Fibroblast of skin of left biceps (primary cell): ENCODE results near the gene ACE.

Experiments used
- DNase-seq, 2 experiments: peaks; one replicate each; pipeline ENCODE4 v3.0.0-alpha.2; 2013; ENCODE audit warnings: low read depth in 2 of 2

ACE gene

DNA sequence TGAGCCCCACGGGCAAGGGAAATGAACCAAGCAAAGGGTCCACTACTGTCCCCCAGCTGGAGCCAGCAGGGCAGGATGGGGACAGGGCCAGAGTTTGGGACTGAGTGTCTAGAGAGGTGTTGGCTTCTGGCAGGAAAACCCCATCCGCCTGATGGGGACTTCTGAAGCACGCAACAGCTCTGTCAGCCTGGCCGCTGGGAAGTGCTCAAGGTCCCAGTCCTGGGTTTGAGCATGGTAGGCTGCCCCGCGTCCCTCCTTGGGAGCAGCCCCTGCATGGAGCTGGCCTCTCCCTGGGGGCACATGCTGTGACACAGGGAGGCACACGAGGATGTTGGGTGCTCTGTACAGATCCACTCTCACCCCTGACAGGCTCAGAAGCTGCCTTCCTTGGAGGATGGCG lies 14.6 kb downstream of the ACE start:
- DNase-seq: no peak

DNA sequence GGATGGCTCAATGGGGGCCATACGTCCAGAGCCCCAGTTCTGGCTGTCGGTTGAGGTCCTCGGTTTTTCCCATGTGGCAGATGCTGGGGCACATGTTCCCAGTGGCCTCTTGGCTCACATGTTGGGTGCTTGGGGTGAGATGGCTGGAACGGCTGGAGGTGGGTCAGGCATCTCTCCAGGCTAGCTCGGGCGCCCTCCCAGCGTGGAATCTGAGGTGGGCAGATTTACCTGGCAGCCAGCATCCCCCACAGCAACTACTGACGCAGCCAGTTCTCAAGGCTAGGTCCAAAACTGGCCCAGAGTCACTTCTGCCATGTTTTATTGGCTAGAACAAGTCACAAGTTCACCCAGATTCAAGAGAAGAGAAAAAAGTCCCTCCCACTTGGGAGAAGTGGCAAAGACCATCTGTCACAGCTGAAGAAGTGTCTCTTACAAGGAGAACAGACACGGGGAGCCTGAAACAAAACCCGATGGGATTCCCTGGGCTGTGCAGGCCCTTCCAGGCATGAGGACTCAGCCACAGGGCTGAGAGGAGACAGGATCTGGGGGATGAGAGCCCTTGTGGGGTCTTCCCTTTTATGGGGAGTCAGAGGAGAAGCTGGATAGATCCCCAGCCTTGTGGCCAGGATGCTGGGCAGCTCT lies 15.2 kb downstream of the ACE start:
- no peak for DNase-seq

DNA sequence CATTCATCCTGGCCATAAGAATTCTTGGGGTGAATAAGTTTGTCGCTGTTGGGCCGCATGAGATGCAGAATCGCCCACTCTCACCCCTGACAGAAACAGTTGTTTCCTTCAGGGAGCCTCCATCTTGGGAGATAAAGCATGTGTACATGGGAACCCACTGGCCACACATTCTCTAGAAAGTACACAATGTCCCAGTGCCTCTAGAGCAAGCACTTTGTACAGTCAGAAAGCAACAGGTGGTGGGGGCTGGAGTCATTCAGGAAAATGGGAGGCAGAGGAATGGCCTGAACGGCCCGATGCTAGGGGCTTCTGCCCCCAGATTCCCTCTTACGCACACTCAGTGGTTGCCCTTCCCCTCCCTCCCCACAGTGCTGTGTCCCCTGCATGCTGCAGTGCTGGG lies 16.1 kb downstream of the ACE start:
- no peak for DNase-seq

DNA sequence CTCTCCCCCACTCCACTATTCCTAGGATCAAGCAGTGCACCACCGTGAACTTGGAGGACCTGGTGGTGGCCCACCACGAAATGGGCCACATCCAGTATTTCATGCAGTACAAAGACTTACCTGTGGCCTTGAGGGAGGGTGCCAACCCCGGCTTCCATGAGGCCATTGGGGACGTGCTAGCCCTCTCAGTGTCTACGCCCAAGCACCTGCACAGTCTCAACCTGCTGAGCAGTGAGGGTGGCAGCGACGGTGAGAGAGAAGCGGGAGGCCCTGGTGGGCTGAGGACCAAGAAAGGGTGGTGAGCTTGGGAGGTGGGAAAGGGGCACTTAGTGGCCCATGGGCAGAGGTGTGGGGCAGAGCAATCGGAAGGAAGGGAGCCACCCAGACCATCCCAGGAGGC lies 16.6 kb downstream of the ACE start:
- no peak for DNase-seq

DNA sequence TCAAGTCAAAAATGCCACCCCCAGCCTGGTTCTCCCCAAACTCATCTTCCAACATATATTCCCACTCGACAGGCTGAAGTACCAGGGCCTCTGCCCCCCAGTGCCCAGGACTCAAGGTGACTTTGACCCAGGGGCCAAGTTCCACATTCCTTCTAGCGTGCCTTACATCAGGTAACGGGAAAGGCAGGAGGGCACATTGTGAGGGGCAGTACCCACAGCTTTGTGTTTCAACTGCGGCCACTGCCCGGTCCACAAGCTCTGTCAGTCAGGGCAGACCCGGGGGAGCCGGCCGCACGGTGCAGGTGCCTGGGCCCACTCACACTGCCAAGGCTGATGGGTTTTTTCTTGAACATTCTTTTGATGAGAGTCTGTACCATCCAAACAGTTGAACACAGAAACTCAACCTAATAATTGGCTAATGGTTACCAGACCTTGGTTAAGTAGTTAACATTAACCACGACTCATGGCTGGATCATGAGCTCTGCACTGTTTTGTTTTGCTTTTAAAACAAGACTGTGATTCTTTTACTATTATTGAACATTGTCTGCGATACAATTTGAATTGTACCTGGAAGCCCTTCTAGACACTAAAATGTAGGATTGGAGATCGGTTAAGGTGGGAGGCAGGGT lies 17.6 kb downstream of the ACE start:
- no peak for DNase-seq

DNA sequence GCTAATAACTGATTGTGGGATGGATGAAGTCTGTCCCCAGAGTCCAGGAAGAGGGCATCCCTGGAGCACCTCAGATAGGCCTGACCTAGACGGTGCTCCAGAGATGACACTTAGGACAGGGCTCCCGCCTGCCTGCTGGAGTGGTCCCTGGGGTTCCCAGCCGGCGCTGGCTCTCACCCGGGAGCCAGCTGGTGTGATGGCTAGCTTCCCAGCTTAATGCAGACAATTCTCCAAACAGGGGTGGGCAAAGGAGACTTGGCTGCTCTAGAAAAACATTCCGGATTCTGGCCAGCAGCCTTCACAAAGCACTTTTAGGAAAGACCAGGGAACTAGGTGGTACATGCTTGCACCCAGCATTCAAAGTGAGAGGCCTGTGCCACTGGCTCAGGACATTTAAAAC lies 18.6 kb downstream of the ACE start:
- DNase-seq: no peak

DNA sequence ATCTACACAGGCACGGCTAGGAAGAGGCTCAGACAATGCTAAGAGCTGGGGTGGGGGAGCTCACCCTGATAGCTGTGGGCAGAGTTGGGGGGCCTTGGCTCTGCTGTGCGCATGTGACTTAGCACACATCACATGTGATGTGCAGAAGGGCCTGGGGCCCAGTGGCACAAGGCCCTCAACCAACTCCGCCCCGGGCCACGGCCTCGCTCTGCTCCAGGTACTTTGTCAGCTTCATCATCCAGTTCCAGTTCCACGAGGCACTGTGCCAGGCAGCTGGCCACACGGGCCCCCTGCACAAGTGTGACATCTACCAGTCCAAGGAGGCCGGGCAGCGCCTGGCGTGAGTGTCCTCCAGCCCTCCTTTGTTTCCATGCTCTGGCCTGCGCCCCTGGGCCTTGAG lies 19.3 kb downstream of the ACE start:
- no peak for DNase-seq

DNA sequence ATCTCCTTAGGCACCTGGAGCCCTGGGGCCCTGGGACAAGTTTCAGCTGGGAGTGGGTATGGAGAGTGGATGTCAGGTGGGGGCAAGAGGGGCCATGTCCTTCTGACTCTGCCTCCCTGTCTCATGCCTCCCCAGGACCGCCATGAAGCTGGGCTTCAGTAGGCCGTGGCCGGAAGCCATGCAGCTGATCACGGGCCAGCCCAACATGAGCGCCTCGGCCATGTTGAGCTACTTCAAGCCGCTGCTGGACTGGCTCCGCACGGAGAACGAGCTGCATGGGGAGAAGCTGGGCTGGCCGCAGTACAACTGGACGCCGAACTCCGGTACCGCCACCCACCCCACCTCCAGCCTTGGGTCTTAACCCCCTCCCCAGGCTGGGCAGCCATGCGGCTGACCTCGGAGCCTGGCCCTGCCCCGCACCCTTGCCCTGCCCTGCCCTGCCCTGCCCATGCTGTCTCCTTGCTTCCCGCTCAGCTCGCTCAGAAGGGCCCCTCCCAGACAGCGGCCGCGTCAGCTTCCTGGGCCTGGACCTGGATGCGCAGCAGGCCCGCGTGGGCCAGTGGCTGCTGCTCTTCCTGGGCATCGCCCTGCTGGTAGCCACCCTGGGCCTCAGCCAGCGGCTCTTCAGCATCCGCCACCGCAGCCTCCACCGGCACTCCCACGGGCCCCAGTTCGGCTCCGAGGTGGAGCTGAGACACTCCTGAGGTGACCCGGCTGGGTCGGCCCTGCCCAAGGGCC lies 20.0 kb downstream of the ACE start:
- no peak for DNase-seq

DNA sequence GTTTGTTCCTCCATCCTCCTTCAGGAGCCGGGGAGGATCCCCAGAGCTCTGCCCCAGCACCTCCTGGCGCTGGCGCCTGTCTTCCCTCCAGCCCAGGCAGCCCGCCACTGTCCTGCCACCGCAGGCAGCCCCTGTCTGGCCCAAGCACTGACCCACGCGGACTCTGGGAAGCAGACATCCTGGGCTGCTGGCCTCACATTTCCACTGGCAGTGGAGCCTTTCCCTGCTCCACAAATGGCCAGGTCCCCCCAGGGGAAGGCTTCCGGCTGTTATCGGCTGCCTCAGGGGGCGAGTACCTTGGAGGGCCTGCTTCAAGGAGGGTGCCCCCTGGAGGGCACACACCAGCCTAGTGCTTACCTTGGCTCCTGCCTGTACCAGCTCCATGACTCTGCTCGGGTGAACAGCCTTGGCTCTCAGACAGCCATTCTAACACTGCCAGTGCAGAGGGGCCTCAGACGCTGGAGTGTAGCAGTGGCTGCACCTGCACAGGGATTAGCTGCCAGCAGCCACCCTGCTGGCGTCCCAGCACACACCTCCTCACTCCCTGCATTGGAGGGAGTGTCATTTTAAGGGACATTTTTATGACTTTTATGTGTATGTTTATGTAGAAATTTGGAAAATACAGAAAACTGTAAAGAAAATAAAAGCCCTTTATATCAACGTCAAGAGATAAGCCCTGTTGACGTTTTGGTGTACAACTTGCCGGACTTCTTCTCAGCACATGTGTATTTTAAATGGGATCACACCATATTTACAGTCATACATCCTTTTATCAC lies 21.0 kb downstream of the ACE start:
- DNase-seq: no peak

DNA sequence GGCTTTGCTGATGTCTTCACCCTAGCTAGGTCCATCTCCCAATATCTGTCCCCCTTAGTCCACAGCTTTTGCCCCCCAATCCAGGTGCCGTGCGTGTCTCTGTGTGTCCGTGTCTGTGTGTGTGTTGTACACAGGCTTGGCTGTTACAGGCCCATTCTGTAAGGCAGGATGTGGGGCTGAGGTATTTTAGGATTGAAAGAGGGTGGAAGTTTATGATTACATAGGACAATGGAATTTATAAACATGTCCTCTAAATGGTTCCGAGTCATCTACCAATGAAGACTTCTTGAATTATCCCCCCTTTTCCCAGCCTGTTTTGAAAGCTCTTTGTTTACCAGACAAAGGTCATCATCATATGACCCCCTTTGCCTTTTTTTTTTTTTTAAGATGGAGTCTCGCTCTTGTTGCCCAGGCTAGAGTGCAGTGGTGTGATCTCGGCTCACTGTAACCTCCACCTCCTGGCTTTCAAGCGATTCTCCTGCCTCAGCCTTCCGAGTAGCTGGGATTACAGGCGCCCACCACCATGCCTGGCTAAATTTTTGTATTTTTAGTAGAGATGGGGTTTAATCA lies 21.9 kb downstream of the ACE start:
- peak; percentile 40 to 46 for DNase-seq

DNA sequence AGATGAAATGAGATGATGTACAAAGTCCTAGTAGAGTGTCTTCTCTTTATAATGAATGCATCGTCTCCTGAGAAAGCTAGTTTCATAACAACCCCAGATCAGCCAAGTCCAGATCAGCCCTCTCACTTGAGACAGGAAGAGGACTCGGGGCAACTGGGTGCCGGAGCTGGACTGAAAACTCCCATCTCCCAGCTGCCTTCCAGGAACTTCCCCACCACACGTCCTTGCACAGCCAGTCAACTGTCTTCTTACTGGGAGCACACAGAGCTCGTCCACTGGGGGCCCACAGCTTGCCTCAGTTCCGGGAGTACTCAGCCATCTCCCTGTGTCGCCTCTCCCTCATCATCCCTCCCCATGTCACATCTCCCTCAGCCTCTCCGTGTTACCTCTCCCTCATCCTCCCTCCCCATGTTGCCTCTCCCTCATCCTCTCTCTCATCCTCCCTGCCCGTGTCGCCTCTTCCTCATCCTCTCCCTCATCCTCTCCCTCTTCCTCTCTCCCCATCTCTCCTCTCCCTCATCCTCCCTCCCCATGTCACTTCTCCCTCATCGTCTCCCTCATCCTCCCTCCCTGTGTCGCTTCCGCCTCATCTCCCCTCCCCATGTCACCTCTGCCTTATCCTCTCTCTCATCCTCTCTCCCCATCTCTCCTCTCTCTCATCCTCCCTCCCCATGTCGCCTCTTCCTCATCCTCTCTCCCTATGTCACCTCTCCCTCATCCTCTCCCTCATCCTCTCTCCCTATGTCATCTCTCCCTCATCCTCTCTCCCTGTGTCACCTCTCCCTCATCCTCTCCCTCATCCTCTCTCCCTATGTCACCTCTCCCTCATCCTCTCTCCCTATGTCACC lies 23.9 kb downstream of the ACE start:
- no peak for DNase-seq

DNA sequence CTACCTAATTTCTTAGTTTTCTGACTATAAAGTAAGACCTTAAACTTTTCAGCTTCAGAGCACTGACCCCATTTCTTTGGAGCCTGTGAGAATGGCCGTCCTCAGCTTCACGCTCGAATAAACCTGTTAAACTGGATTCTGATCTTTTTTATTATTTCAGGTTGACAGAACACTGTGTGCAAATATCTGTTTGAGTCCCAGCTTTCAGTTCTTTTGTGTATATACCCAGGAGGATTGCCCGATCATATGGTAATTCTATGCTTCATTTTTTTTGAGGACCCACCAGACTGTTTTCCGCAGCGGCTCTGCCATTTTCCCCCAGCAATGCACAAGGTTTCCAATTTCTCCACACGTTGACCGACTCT lies 26.5 kb downstream of the ACE start:
- no peak for DNase-seq

DNA sequence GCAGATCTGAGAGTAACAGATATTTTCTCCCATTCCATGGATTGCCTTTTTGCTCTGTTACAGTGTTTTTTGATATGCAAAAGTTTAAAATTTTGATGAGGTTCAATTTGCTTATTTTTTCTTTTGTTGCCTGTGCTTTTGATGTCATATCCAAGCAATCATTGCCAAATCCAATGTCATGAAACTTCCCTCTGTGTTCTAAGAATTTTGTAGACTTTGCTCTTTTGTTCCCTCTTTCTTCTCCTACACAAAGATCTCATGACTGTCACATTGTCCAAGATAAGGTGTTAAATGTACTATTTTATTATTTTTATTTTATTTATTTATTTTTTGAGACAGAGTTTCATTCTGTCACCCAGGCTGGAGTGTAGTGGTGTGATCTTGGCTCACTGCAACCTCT lies 27.4 kb downstream of the ACE start:
- no peak for DNase-seq

DNA sequence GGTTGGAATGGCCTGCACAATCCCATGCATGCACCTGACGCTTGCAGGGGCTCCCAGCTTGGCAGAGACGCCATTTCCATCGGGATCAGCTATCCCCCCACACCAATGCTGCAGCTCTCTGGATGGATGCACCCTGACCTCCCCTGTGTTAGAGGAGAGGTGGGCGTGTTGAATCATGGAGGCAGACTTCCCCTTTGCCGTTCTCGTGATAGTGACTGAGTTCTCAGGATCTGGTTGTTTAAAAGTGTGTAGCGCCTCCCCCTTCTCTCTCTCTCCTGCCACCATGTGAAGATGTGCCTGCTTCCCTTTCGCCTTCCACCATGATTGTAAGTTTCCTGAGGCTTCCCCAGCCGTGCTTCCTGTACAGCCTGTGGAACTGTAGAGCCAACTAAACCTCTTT lies 28.5 kb downstream of the ACE start:
- no peak for DNase-seq

DNA sequence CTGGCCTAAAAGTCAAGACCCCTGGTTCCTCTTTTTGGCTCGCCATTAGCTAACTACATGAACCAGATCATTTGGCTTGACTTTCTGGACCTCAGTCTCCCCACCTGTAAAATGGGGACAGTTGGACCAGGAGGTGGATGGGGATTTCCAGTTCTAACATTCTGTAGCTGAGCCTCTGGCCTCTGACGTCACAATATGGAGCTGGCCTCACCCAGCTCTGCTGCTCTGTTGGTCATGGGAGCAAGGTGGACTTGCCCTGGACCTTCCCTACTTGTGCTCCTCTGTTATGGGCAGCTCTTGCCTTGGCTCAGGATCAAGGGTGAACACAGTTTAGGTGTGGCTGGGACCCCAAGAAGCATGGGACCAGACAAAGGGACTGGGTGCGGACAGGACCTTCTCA lies 29.8 kb downstream of the ACE start:
- DNase-seq: no peak

DNA sequence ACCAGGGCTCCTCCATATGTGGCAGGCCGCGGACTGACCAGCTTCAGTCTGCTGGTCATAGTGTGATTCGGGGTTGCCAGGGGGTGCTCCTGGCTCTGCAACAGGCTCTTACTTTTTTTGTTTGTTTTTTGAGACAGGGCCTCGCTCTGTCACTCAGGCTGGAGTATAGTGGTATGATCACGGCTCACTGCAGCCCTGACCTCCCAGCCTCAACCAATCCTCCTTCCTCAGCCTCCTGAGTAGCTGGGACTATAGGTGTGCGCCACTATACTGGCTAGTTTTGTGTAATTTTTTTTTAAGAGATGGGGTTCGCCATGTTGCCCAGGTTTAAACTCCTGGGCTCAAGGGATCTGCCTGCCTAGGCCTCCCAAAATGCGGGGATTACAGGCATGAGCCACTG lies 34.5 kb downstream of the ACE start:
- DNase-seq: no peak

DNA sequence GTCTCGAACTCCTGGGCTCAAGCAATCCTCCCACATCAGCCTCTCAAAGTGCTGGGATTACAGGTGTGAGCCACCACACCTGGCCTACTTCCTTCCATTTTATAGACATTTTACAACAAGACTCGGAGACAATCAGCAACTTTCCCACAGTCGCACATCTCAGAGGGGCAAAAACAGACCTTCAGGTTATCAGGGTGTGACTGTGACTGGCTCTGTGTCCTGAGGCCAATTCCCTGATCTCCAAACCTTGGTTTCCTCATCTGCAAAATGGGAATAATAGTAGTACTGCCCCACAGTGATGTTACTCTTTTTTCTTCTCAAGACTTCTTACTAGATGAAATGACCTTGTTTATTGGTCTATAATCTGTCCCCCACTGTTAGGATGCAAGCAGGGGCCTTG lies 35.5 kb downstream of the ACE start:
- DNase-seq: no peak

DNA sequence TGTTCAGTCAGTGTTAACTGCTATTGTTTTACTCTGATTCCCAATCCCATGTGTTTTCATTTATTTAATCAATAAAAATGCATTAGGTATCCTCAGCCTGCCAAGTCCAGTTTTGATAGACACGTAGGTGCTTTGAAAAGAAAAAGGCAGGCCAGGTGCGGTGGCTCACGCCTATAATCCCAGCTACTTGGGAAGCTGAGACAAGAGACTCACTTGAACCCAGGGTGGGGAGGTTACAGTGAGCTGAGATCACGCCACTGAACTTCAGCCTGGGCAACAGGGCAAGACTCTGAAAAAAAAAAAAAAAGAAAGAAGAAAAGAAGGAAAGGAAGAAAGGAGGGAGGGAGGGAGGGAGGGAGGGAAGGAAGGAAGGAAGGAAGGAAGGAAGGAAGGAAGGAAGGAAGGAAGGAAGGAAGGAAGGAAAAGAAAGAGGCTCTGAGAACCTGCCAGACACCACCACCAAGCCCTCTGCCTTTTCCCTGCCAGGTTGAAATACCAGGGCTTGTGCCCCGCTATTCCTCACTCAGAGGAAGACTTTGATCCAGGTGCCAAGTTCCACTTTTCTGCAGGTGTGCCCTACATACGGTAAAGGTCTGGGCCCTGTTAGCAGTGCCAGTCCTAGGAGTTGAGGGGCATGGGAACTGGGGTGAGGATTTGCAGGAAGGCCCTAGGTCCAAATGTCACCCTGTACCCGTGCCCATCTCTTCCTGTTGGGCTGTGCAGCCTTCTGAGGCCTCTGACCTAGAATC lies 36.2 kb downstream of the ACE start:
- no peak for DNase-seq

DNA sequence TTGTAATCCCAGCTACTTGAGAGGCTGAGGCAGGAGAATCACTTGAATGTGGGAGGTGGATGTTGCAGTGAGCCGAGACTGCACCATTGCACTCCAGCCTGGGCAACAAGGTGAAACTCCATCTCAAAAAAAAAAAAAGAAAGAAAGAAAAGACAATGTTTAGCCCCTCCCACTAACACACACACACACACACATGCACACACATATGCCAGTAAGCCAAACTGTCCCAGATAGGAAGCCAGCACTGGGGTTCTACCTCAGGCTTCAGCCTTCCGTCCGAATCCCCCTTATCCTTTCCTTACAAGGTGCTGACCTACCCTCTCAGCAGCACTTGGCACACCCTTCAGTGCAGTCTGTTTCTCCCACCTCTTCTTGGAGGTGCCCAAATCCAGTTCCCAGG lies 37.6 kb downstream of the ACE start:
- DNase-seq: no peak

DNA sequence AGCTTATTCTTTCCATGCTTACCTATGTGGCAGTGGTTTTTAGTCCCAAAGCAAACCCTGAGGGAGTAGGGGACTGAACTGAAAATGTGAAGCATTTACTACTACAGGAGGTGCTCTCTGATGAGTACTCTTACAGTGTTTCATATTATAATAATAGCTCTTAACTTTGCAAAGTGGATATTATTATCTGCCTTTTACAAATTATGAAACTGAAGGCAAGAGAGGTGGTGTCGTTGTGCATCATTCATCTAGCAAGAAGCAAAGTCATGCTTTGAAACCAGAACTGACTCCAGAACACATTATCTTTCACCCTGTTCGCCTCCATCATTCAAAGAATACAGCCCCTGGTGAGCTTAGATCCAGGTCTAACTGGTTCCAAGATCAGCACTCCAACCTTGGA lies 38.1 kb downstream of the ACE start:
- DNase-seq: no peak

DNA sequence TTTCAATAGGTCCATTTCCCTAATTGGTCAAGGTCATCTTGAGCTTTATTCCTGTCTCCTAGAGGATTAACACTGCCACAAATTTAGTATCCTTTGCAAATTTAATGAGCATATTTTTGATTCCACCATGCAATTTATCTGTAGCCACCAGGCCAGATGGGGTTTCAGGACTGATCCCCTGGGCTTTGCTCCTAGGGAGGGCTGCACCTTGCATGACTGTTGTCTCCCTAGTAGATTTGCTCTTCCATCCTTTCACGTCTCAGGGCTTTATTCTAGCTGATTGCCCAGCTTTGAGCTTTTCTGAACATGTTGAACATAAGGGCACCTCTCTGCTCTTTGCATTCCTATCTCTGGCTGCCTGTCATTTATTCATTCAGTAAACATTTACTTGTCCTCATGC lies 38.6 kb downstream of the ACE start:
- no peak for DNase-seq
